B cell (primary cell): ENCODE results near the gene GPC3. TPM values are rescaled to one million over a fixed set of nuclear protein-coding genes. Genes with fewer than 3 reads are reported as not detected.

Experiments
- ATAC-seq: fragments of 200-7000 bp; cut with Tn5 transposase; one replicate; pipeline ENCODE4 v1.10.0; 2021; ENCODE audit warnings: low read depth, mild to moderate bottlenecking, moderate number of reproducible peaks, moderate library complexity
- CTCF ChIA-PET: fragments of 350-600 bp; sonication (Branson Sonifier 250); formaldehyde crosslinking; loops from one replicate; lab custom pipeline; 2021; ENCODE audit warnings: antibody characterized with exemption, inconsistent platforms; lab: Charles Lee
- POLR2A ChIA-PET: fragments of 350-600 bp; sonication (Branson Sonifier 250); formaldehyde crosslinking; loops from one replicate; lab custom pipeline; 2021; ENCODE audit warnings: antibody characterized with exemption; lab: Charles Lee
- DNase-seq: peaks from one replicate; pipeline ENCODE4 v3.0.0; 2013
- H2AFZ ChIP-seq: 2 replicates; pipeline ENCODE4 v1.6.1; 2012; ENCODE audit warnings: mild to moderate bottlenecking, low read depth, low read length; ENCODE audit not compliant: insufficient read depth, poor library complexity, severe bottlenecking
- H3K27ac ChIP-seq, 2 donors: 1 replicate in 1 of 2; 2 replicates in 1 of 2; pipeline ENCODE4 v1.5.1; 2012 to 2013; ENCODE audit warnings: low read length in 2 of 2, mild to moderate bottlenecking in 2 of 2, moderate library complexity in 1 of 2
- H3K27me3 ChIP-seq, 4 experiments: fragments of 200-600 bp in 1 of 4; sonication (generic) in 1 of 4; replicated peaks in 1 of 4; 1 replicate in 2 of 4; 2 replicates in 2 of 4; pipeline versions ENCODE4 v1.6.1 to v1.7.0; 2013 to 2016; ENCODE audit warnings: low read length in 3 of 4, mild to moderate bottlenecking in 2 of 4, mixed read lengths in 1 of 4, moderate library complexity in 1 of 4; ENCODE audit not compliant: insufficient read depth in 4 of 4, control insufficient read depth in 3 of 4; ENCODE audit errors: control extremely low read depth in 1 of 4
- H3K36me3 ChIP-seq, 2 experiments: replicated peaks in 1 of 2; 1 replicate in 1 of 2; 2 replicates in 1 of 2; pipeline versions ENCODE4 v1.6.1 to v1.7.1; 2013; ENCODE audit warnings: low read length in 1 of 2; ENCODE audit not compliant: insufficient read depth in 2 of 2, control insufficient read depth in 1 of 2; ENCODE audit errors: control extremely low read depth in 1 of 2, extremely low read depth in 1 of 2
- H3K4me1 ChIP-seq, 2 donors: fragments of 200-600 bp in 1 of 2; sonication (generic) in 1 of 2; 1 replicate in 1 of 2; 2 replicates in 1 of 2; pipeline versions ENCODE4 v1.5.1 to v1.6.1; 2013 to 2017; ENCODE audit warnings: low read length in 2 of 2; ENCODE audit not compliant: control insufficient read depth in 2 of 2, insufficient read depth in 2 of 2
- H3K4me2 ChIP-seq: replicated peaks from 2 replicates; pipeline ENCODE3; 2012; ENCODE audit warnings: mild to moderate bottlenecking, low read depth, low read length; ENCODE audit not compliant: poor library complexity, severe bottlenecking
- H3K4me3 ChIP-seq, 5 experiments: fragments of 200-600 bp in 1 of 5; sonication (generic) in 1 of 5; 1 replicate in 3 of 5; 2 replicates in 2 of 5; pipeline versions ENCODE4 v1.5.1 to v1.7.0; 2011 to 2016; ENCODE audit warnings: low read length in 4 of 5, mild to moderate bottlenecking in 4 of 5, low read depth in 2 of 5, control low read depth in 1 of 5, moderate library complexity in 1 of 5; ENCODE audit not compliant: insufficient read depth in 1 of 5; ENCODE audit errors: control extremely low read depth in 1 of 5, extremely low read depth in 1 of 5
- H3K79me2 ChIP-seq: fragments of 200-600 bp; sonication (generic); one replicate; pipeline ENCODE4 v1.6.0; 2016; ENCODE audit warnings: low read length; ENCODE audit not compliant: control insufficient read depth, insufficient read depth
- H3K9ac ChIP-seq: fragments of 200-600 bp; sonication (generic); 2 replicates; pipeline ENCODE4 v1.6.1; 2017; ENCODE audit warnings: mild to moderate bottlenecking, low read length, moderate library complexity
- H3K9me3 ChIP-seq, 3 donors: one replicate each; pipeline versions ENCODE4 v1.6.1 to v1.7.1; 2013; ENCODE audit warnings: low read length in 2 of 3; ENCODE audit not compliant: control insufficient read depth in 2 of 3, insufficient read depth in 1 of 3; ENCODE audit errors: control extremely low read depth in 1 of 3
- H4K20me1 ChIP-seq: 2 replicates; pipeline ENCODE4 v1.6.0; 2012; ENCODE audit warnings: mild to moderate bottlenecking, low read length; ENCODE audit not compliant: insufficient read depth, control insufficient read depth, poor library complexity, severe bottlenecking
- H3K27ac Mint-ChIP-seq: one replicate; pipeline ENCODE4 v1.8.0; 2021; ENCODE audit warnings: mixed read lengths
- H3K27me3 Mint-ChIP-seq: one replicate; pipeline ENCODE4 v1.8.0; 2021; ENCODE audit warnings: mixed read lengths
- H3K4me1 Mint-ChIP-seq: one replicate; pipeline ENCODE4 v1.8.0; 2021; ENCODE audit warnings: mixed read lengths
- H3K4me3 Mint-ChIP-seq: one replicate; pipeline ENCODE4 v1.8.0; 2021; ENCODE audit warnings: mixed read lengths
- H3K9me3 Mint-ChIP-seq: one replicate; pipeline ENCODE4 v1.8.0; 2022; ENCODE audit warnings: mixed read lengths; ENCODE audit not compliant: insufficient read depth
- CTCF ChIP-seq: fragments of 200-600 bp; IDR thresholded peaks from one replicate; pipeline ENCODE4 v1.8.0; 2022; ENCODE audit warnings: antibody characterized with exemption, mild to moderate bottlenecking
- EZH2 ChIP-seq: IDR thresholded peaks from 2 replicates; pipeline ENCODE4 v1.6.1; 2012; ENCODE audit warnings: borderline replicate concordance, low read depth, mild to moderate bottlenecking, moderate library complexity, low read length; ENCODE audit not compliant: insufficient read depth, poor library complexity, severe bottlenecking
- WGBS: methylation state at CpG from one replicate; pipeline ENCODE4 v1.1.5; 2013; ENCODE audit warnings: missing lambda C conversion rate; ENCODE audit not compliant: insufficient coverage; 5-methylcytosine and 5-hydroxymethylcytosine counted together
- intact Hi-C: fragments of 100-400 bp; cut with micrococcal nuclease; formaldehyde crosslinking; loops from one replicate; pipeline ENCODE4 v1.10.0; 2022
- polyA plus RNA-seq: library from polyadenylated mRNA; depleted of rRNA; stranded (reverse); fragments of >200 nt; gene quantifications from 2 replicates; pipeline ENCODE4 v1.2.3, GENCODE V29; 2012
- total RNA-seq, 2 donors: library from RNA; stranded (reverse); fragments of 120-200 nt in 1 of 2; gene quantifications; 1 replicate in 1 of 2; 2 replicates in 1 of 2; pipeline versions ENCODE4 v1.2.3 to v1.2.4, GENCODE V29; 2013 to 2022

The GPC3 gene
- total and polyA plus RNA-seq, 2 donors (not counting 1 experiment from before 2014, with no cell fraction given) = not detected

GRCh38 chrX:133856819-133857218 lies 128.6 kb downstream of the GPC3 start:
- POLR2A ChIA-PET = no interaction called here
- Histone ChIP-seq H3K27me3 (peaks cover 0 to 3% (median 0%) of the 10 kb centered on the region in 4 experiments), H3K4me1 (no peaks in the 10 kb centered on the region), H3K4me3 (no peak overlapping the region), H4K20me1 (no peaks in the 10 kb centered on the region), H3K36me3 (no peaks in the 10 kb centered on the region), H2AFZ (no peak overlapping the region), H3K9me3 (no peaks in the 10 kb centered on the region), H3K79me2 (no peaks in the 10 kb centered on the region), H3K27ac (no peak overlapping the region), H3K9ac (no peak overlapping the region), H3K4me2 (no peak overlapping the region)
- no peak for TF ChIP-seq CTCF
- TF ChIP-seq EZH2 = no peak
- CTCF ChIA-PET = no interaction called here
- Mint-ChIP-seq H3K4me3 (no peak overlapping the region), H3K9me3 (no peaks in the 10 kb centered on the region), H3K27ac (no peak overlapping the region), H3K4me1 (no peaks in the 10 kb centered on the region), H3K27me3 (no peaks in the 10 kb centered on the region)
- DNase-seq = no peak
- no CpG with 5 or more reads among the region's 3 CpGs for WGBS
- intact Hi-C loops = no loop called here
- no peak for ATAC-seq

GRCh38 chrX:133854290-133854689 lies 131.1 kb downstream of the GPC3 start:
- no peaks in the 10 kb centered on the region for H3K79me2 ChIP-seq
- no peak overlapping the region for H3K4me3 Mint-ChIP-seq
- no peak overlapping the region for H3K4me3 ChIP-seq
- no peak for ATAC-seq
- H3K27ac ChIP-seq = no peak overlapping the region
- no peaks in the 10 kb centered on the region for H3K4me1 ChIP-seq
- no peak overlapping the region for H3K9ac ChIP-seq
- H3K9me3 Mint-ChIP-seq = no peaks in the 10 kb centered on the region
- no peak for DNase-seq
- CTCF ChIA-PET = interaction anchor here (0.7 to 1.1 kb wide), 2 partner anchors 15 to 705 kb away, joined by 3 read pairs; no protein-coding TSS in a partner anchor
- H3K4me2 ChIP-seq = no peak overlapping the region
- no peaks in the 10 kb centered on the region for H4K20me1 ChIP-seq
- no peaks in the 10 kb centered on the region for H3K36me3 ChIP-seq
- H3K4me1 Mint-ChIP-seq = no peaks in the 10 kb centered on the region
- intact Hi-C loops = no loop called here
- H3K27me3 Mint-ChIP-seq = no peaks in the 10 kb centered on the region
- no peak overlapping the region for H3K27ac Mint-ChIP-seq
- no CpG with 5 or more reads among the region's 2 CpGs for WGBS
- TF ChIP-seq EZH2 (no peak), CTCF (no peak)
- peaks cover 0 to 3% (median 0%) of the 10 kb centered on the region in 4 experiments for H3K27me3 ChIP-seq
- POLR2A ChIA-PET = no interaction called here
- no peak overlapping the region for H2AFZ ChIP-seq
- H3K9me3 ChIP-seq = no peaks in the 10 kb centered on the region
